Testis (tissue), 2 donors: Measurements from ENCODE around the gene CELF4.

Experiments used
- CTCF ChIP-seq, 3 experiments: fragments of 450-650 bp in 2 of 3; fragments of 200-600 bp in 1 of 3; sonication (generic) in 1 of 3; IDR thresholded peaks; one replicate each; pipeline ENCODE4 v1.5.1; 2016 to 2019; ENCODE audit warnings: antibody characterized with exemption in 3 of 3, mild to moderate bottlenecking in 2 of 3, moderate library complexity in 1 of 3
- POLR2A ChIP-seq: fragments of 450-650 bp; IDR thresholded peaks from one replicate; pipeline ENCODE4 v1.6.1; 2017; ENCODE audit warnings: antibody characterized with exemption, mild to moderate bottlenecking, moderate library complexity

GRCh38 chr18:37435150-37435867 is 130.3 kb downstream of the CELF4 start:
- TF ChIP-seq CTCF (IDR thresholded peaks at IDR 0.05) (no peak), POLR2A (no peak)
